ENCODE results near the gene LRRIQ3.
A peak's percentile ranks its signal among the peaks of the same experiment; 100 is the strongest.
"Not testable (repeated sequence)": the region's sequence is repeated elsewhere in the genome, so short reads cannot be mapped to it uniquely, and the experiment has no call there.

LRRIQ3 gene

GRCh38 chr1:74197657-74198552 lies at the start of gene LRRIQ3, which contains the start of gene FPGT:
Gene LRRIQ3, minus strand, starts transcription at chr1:74198176. Its CDS starts 14,492 bp downstream, at chr1:74183684.
Gene FPGT, plus strand, starts transcription at chr1:74198242. Its CDS starts 37 bp downstream, at chr1:74198279.
- peak; percentile 92 for DNase-seq

GRCh38 chr1:74246315-74246714 lies 48.3 kb upstream of the LRRIQ3 start:
- DNase-seq = no peak

- no peak for DNase-seq
Measured at GRCh38 chr1:74245168-74245772, 47.3 kb upstream of the LRRIQ3 start.

GRCh38 chr1:74237787-74238186 lies 39.8 kb upstream of the LRRIQ3 start:
- no peak for DNase-seq

- DNase-seq = no peak
Measured at GRCh38 chr1:74237035-74237434, 39.1 kb upstream of the LRRIQ3 start.

- DNase-seq = no peak
Measured at GRCh38 chr1:74236440-74236839, 38.5 kb upstream of the LRRIQ3 start.

GRCh38 chr1:74235153-74235552 lies 37.2 kb upstream of the LRRIQ3 start, which contains the start of gene TNNI3K:
Gene TNNI3K, plus strand, starts transcription at chr1:74235387. Its CDS starts 65 bp downstream, at chr1:74235452.
- no peak for DNase-seq

GRCh38 chr1:74223453-74223852 lies 25.5 kb upstream of the LRRIQ3 start:
- no peak for DNase-seq

- no peak for DNase-seq
Measured at GRCh38 chr1:74222701-74223100, 24.7 kb upstream of the LRRIQ3 start.

GRCh38 chr1:74215229-74215628 lies 17.3 kb upstream of the LRRIQ3 start:
- DNase-seq = no peak

GRCh38 chr1:74205266-74205665 lies 7.3 kb upstream of the LRRIQ3 start:
- no peak for DNase-seq

GRCh38 chr1:74199504-74199903 lies 1.5 kb upstream of the LRRIQ3 start:
- DNase-seq = no peak

GRCh38 chr1:74197255-74197654 lies 721 bp downstream of the LRRIQ3 start:
- no peak for DNase-seq

GRCh38 chr1:74195339-74195738 lies 2.6 kb downstream of the LRRIQ3 start:
- no peak for DNase-seq

- DNase-seq = peak; percentile 73
Measured at GRCh38 chr1:74193908-74194307, 4.1 kb downstream of the LRRIQ3 start.

- peak; percentile 59 for DNase-seq
Measured at GRCh38 chr1:74180490-74180889, 17.5 kb downstream of the LRRIQ3 start.

GRCh38 chr1:74174423-74174822 lies 23.6 kb downstream of the LRRIQ3 start:
- not testable (repeated sequence) for DNase-seq

- peak; percentile 32 for DNase-seq
Measured at GRCh38 chr1:74162333-74162732, 35.6 kb downstream of the LRRIQ3 start.

- DNase-seq = peak; percentile 39
Measured at GRCh38 chr1:74161497-74161896, 36.5 kb downstream of the LRRIQ3 start.

GRCh38 chr1:74160046-74160445 lies 37.9 kb downstream of the LRRIQ3 start:
- no peak for DNase-seq

GRCh38 chr1:74145086-74145485 lies 52.9 kb downstream of the LRRIQ3 start:
- DNase-seq = no peak

GRCh38 chr1:74117370-74117769 lies 80.6 kb downstream of the LRRIQ3 start:
- DNase-seq = not testable (repeated sequence)

- no peak for DNase-seq
Measured at GRCh38 chr1:74113333-74113732, 84.6 kb downstream of the LRRIQ3 start.

- no peak for DNase-seq
Measured at GRCh38 chr1:74107394-74107793, 90.6 kb downstream of the LRRIQ3 start.

All from HCEC 1CT (cell line).